Measurements from ENCODE around the gene HBS1L. TPM values are rescaled to one million over a fixed set of nuclear protein-coding genes. Genes with fewer than 3 reads are reported as not detected.

Gene HBS1L
- total and polyA plus RNA-seq, 9 of the 15 experiments (the other 6 are each of a cell fraction or from before 2014, with no cell fraction given): 101 to 199 (median 145) TPM

DNA sequence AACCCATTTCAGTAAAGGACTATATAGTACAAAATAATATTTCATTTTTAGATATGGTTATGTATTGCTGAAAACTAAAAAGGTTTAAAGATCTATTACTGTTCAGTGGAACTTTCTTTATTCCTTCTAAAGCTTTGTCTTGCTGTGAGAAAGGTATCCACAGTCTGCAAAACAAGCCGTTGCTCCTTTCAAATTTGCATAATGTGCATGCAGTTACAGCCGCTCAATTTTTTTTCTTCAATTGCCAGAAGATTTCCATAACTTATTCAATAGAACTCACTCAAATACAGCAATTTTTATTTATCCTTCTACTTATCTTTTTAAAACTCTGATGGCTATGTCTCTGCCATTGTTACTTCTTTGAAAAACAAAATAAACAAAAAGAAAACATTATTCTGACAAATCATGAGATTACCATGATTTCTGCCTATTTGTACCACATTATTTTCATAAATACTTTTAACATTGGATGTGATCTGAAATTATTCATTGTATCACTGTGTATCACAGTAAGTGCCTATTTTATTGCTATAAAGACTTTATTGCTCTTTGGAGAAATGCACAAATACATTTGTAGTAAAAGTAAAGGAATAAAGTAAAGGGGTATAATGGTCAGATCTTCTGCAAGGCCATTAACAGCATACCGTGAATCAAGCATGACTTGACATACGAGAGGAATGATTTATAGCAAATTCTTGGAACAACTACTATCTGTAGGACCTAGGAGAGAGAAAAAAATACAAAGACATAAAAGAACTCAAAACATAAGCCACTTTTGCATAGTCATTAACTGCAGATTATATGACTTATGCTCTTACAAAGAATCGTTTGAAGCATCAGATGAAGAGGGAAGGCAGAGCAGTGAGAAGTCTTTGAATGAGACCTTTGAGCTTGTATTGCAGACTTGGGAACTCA, 29.6 kb upstream of the HBS1L start (continued):
- TF ChIP-seq GABPA (tag; conservative IDR thresholded peaks at IDR 0.05; ENCODE audit: low read depth) (0 out of 2 replicates have a peak, but pooled peaks have one; percentile 5), TBP (optimal IDR thresholded peaks at IDR 0.05; ENCODE audit: low read depth, low read length) (peak; percentile 59), ZBTB1 (CRISPR knock-in tag; IDR thresholded peaks at IDR 0.05; ENCODE audit: borderline replicate concordance, low read depth) (no peak), KAT8 (IDR thresholded peaks at IDR 0.05; ENCODE audit: low read depth) (no peak), RCOR1 (IDR thresholded peaks at IDR 0.05; ENCODE audit: borderline replicate concordance in 1 of 2, low read depth in 2 of 2, low read length in 2 of 2) (peak in 1 of 2 experiments; percentile 52; a peak in 1 of 4 replicates), PHF8 (IDR thresholded peaks at IDR 0.05; ENCODE audit: borderline replicate concordance, low read length) (no peak), BCL6 (CRISPR knock-in tag; IDR thresholded peaks at IDR 0.05) (no peak), RBFOX2 (IDR thresholded peaks at IDR 0.05; ENCODE audit: low read depth, low read length) (peak; percentile 62), BDP1 (IDR thresholded peaks at IDR 0.05; ENCODE audit: insufficient read depth, insufficient read length) (no peak), CSDE1 (IDR thresholded peaks at IDR 0.05) (no peak; a peak in 1 of 4 replicates), CBFA2T3 (IDR thresholded peaks at IDR 0.05) (peak; percentile 90), POLR2AphosphoS5 (IDR thresholded peaks at IDR 0.05; ENCODE audit: control insufficient read depth, insufficient read depth, low read depth, low read length) (peak; percentile 24; the same call in 1 of the 2 replicates), FOXK1 (CRISPR knock-in tag; IDR thresholded peaks at IDR 0.05; ENCODE audit: borderline replicate concordance) (no peak), NFXL1 (CRISPR knock-in tag; IDR thresholded peaks at IDR 0.05) (no peak), CBX2 (IDR thresholded peaks at IDR 0.05; ENCODE audit: insufficient read depth, low read length, poor library complexity, severe bottlenecking) (no peak), MTA2 (IDR thresholded peaks at IDR 0.05; ENCODE audit: low read depth) (peak; percentile 72), MBD2 (IDR thresholded peaks at IDR 0.05; ENCODE audit: borderline replicate concordance, low read depth) (no peak), EP300 (IDR thresholded peaks at IDR 0.05; ENCODE audit: low read length) (peak; percentile 98), PML (IDR thresholded peaks at IDR 0.05; ENCODE audit: low read length) (peak; percentile 46; the same call in 1 of the 2 replicates), MECOM (CRISPR knock-in tag; IDR thresholded peaks at IDR 0.05) (peak; percentile 87), RNF2 (IDR thresholded peaks at IDR 0.05) (peak; percentile 21; the same call in 1 of the 2 replicates), EWSR1 (IDR thresholded peaks at IDR 0.05; ENCODE audit: borderline replicate concordance, low read depth, partially characterized antibody) (no peak), SMARCA4 (IDR thresholded peaks at IDR 0.05) (peak; percentile 98), XRCC5 (IDR thresholded peaks at IDR 0.05; ENCODE audit: low read depth, low read length) (no peak), L3MBTL2 (IDR thresholded peaks at IDR 0.05) (no peak)
- TF ChIP-seq, protein P1, sequence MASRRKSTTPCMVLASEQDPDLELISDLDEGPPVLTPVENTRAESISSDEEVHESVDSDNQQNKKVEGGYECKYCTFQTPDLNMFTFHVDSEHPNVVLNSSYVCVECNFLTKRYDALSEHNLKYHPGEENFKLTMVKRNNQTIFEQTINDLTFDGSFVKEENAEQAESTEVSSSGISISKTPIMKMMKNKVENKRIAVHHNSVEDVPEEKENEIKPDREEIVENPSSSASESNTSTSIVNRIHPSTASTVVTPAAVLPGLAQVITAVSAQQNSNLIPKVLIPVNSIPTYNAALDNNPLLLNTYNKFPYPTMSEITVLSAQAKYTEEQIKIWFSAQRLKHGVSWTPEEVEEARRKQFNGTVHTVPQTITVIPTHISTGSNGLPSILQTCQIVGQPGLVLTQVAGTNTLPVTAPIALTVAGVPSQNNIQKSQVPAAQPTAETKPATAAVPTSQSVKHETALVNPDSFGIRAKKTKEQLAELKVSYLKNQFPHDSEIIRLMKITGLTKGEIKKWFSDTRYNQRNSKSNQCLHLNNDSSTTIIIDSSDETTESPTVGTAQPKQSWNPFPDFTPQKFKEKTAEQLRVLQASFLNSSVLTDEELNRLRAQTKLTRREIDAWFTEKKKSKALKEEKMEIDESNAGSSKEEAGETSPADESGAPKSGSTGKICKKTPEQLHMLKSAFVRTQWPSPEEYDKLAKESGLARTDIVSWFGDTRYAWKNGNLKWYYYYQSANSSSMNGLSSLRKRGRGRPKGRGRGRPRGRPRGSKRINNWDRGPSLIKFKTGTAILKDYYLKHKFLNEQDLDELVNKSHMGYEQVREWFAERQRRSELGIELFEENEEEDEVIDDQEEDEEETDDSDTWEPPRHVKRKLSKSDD (conservative IDR thresholded peaks at IDR 0.05; ENCODE audit: low read length): no peak
- TF ChIP-seq, protein P2, sequence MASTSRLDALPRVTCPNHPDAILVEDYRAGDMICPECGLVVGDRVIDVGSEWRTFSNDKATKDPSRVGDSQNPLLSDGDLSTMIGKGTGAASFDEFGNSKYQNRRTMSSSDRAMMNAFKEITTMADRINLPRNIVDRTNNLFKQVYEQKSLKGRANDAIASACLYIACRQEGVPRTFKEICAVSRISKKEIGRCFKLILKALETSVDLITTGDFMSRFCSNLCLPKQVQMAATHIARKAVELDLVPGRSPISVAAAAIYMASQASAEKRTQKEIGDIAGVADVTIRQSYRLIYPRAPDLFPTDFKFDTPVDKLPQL (IDR thresholded peaks at IDR 0.05; ENCODE audit: extremely low read depth, insufficient read length): no peak
